Stimulated activated naive B cell treated with anti-CD40 and anti-IgM and Interleukin-4, amounts not matched to agents 10 μg/mL and 1 μg/mL and 100 μg/mL, for 72 hours (primary cell): ENCODE results near the gene SDSL.
A peak's percentile ranks its signal among the peaks of the same experiment; 100 is the strongest.

Experiments used
- ATAC-seq, 2 donors: fragments of 150-1000 bp; cut with Tn5 transposase; replicated peaks; 2 replicates each; pipeline ENCODE4 v1.10.0; 2021; ENCODE audit warnings: moderate library complexity in 1 of 2
- DNase-seq: peaks from one replicate; pipeline ENCODE4 v3.0.0; 2021
- H3K27ac Mint-ChIP-seq: one replicate; pipeline ENCODE4 v1.8.0; 2022; ENCODE audit warnings: mild to moderate bottlenecking, mixed read lengths
- H3K27me3 Mint-ChIP-seq, 2 donors: one replicate each; pipeline ENCODE4 v1.8.0; 2022; ENCODE audit warnings: mixed read lengths in 2 of 2
- H3K36me3 Mint-ChIP-seq, 2 donors: one replicate each; pipeline ENCODE4 v1.8.0; 2022; ENCODE audit warnings: mixed read lengths in 2 of 2, mild to moderate bottlenecking in 1 of 2
- H3K4me1 Mint-ChIP-seq, 2 donors: one replicate each; pipeline ENCODE4 v1.8.0; 2022; ENCODE audit warnings: mixed read lengths in 2 of 2, mild to moderate bottlenecking in 1 of 2
- H3K4me3 Mint-ChIP-seq, 2 donors: one replicate each; pipeline ENCODE4 v1.8.0; 2022; ENCODE audit warnings: mild to moderate bottlenecking in 2 of 2, mixed read lengths in 2 of 2, moderate library complexity in 1 of 2
- H3K9me3 Mint-ChIP-seq, 2 donors: one replicate each; pipeline ENCODE4 v1.8.0; 2022; ENCODE audit warnings: mixed read lengths in 2 of 2, mild to moderate bottlenecking in 1 of 2

The SDSL gene

DNA sequence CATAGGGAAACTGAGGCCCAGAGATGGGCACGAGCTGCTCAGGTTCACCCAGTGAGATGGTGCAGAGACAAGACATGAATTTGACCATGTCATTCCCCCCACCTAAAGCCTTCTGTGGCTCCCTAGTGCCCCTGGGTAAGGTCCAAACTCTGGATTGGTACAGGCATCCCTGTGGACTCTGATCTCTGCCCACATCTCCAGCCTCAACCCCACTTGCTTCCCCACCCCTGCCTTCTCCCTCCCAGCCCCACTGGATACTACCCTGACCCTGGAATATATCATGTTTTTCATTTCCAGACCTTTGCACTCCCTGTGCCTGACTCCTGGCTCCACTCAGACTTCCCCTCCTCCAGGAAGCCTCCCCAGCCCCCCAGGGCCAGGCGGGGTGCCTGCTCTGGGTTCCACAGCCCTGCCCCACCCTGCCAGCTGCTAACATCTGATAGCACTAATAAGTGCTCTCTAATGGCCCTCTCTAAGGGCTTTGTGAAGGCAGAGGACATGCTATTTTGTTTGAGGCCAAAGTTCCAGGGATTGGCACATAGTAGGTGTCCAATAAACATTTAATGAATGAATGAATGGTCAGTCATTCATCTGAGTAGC, 1.1 kb upstream of the SDSL start:
- Mint-ChIP-seq H3K4me1 (peaks cover 15 to 32% of the 10 kb centered on the region in 2 donors), H3K27me3 (peaks cover 6 to 17% of the 10 kb centered on the region in 2 donors), H3K36me3 (peaks cover 2 to 12% of the 10 kb centered on the region in 2 donors), H3K4me3 (no peak overlapping the region), H3K27ac (peak overlapping the region; percentile 14), H3K9me3 (no peaks in the 10 kb centered on the region)
- ATAC-seq (no peak), DNase-seq (no peak)

DNA sequence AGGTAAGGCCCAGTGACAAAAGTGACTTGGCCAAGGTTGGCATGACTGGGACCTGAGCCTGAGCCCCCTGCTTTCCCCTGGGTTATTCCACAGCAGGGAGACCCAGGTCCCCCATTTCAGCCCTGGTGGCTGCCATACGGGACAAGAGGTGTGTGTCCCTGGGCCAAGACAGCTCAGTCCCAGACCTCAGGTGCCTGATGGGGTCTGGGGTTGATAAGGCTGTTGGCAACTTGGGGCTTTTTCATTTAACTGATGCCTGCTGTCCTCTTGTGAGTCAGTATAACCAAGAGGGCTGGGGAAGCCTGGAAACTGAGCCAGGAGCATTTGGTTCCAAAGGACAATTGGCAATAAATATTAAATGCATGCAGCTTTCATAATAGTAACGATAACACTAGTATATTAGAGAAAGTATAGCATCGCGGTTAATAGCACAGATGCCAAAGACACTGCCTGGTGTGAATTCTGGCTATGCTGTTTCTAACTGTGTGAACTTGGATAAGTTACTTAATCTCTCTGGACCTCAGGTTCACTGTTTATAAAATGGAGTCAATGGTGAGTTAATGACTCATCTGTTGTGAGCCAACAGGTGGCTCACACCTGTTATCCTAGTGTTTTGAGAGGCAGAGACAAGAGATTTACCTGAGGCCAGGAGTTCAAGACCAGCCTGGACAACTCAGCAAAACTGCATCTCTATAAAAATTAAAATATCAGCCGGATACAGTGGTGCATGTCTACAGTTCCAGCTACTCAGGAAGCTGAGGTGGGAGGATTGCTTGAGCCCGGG, 898 bp downstream of the SDSL start:
- ATAC-seq (no peak), DNase-seq (no peak)
- peaks cover 2 to 13% of the 10 kb centered on the region in 2 donors for H3K36me3 Mint-ChIP-seq
- peak overlapping the region; percentile 96 to 98 for H3K4me3 Mint-ChIP-seq
- H3K9me3 Mint-ChIP-seq: no peaks in the 10 kb centered on the region
- peaks cover 16 to 28% of the 10 kb centered on the region in 2 donors for H3K4me1 Mint-ChIP-seq
- H3K27ac Mint-ChIP-seq: no peak overlapping the region
- peaks cover 17 to 28% of the 10 kb centered on the region in 2 donors for H3K27me3 Mint-ChIP-seq

DNA sequence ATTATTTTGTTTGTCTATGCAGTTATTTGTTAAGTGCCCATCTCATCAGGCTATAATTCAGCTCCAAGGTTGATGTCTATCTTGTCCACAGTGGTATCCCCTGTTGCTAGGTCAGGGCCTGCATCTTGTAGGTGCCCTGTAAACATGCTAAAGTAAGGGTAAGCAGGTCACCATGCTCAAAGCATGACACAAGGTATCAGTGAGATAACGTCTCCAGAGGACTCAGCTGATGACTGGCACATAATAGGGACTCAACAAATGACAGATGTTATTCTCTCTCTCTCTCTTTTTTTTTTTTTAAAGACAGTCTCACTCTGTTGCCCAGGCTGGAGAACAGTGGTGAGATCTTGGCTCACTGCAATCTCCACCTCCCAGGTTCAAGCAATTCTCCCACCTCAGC, 2.3 kb downstream of the SDSL start:
- Mint-ChIP-seq H3K36me3 (peaks cover 2 to 13% of the 10 kb centered on the region in 2 donors), H3K4me1 (peaks cover 16 to 28% of the 10 kb centered on the region in 2 donors), H3K9me3 (no peaks in the 10 kb centered on the region), H3K4me3 (no peak overlapping the region), H3K27ac (peak overlapping the region; percentile 25), H3K27me3 (peaks cover 27 to 36% of the 10 kb centered on the region in 2 donors)
- ATAC-seq: no peak
- no peak for DNase-seq

DNA sequence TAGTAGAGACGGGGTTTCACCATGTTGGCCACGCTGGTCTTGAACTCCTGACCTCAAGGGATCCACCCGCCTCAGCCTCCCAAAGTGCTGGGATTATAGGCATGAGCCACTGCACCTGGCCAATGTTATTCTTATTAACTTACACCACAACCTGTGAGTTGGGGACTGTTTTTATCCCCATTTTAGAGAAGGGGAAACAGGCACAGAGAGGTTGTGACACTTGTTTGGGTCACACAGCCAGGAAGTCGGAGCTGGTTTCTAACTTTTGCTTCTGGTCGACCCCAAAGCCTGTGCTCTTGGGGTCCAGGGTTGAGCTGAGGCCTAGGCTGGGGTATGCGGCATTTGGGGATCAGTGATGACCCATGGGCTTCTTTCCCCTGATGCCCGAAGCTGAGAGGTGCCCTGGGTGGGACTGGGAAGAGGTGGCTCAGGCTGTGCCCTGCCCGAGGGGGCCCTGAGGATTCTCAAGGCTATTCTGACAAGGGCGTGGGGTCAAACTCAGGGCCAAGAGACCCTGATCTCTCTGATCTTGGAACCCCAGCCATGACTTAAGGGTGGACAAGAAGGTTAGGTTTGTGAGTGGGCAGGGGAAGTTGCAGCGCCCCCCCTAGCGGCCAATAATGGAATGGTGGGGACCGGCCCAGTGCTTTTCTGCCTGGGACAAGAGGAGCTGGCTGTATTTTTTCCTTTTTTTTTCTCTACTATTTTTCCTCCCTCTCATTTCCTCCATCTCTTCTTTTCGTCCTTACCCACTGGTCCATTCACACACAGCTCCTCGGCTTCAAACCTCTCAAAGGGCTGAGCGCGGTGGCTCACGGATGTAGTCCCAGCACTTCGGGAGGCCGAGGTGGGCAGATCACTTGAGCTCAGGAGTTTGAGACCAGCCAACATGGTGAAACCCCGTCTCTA, 3.0 kb downstream of the SDSL start:
- Mint-ChIP-seq H3K4me1 (peaks cover 16 to 28% of the 10 kb centered on the region in 2 donors), H3K36me3 (peaks cover 4 to 16% of the 10 kb centered on the region in 2 donors), H3K27ac (no peak overlapping the region), H3K9me3 (peaks cover 3 to 4% of the 10 kb centered on the region in 2 donors), H3K4me3 (no peak overlapping the region), H3K27me3 (peaks cover 32 to 42% of the 10 kb centered on the region in 2 donors)
- peak in 1 of 2 donors; percentile 28 for ATAC-seq
- peak; percentile 35 for DNase-seq

DNA sequence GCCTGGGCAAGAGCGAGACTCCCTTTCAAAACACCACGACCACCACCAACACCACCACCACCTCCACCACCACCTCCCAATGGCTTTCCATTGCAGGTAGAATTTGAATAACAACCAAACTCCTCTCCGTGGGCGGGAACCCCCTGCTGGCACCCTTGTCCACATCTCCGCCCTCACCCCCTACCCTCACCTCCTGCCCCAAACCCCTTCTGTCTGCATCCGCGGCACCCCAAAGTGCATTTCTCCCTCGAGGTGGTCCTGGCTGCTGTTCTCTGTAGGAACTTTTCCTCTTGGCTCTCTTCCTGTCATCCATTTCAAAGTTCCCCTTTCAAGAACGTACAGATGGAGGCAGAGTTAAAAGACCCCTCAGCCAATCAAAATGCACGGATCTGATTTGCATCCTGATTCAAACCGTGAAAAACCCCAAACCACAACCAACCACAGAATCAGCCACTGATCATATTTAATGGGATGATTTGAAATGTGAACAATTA, 3.8 kb downstream of the SDSL start:
- Mint-ChIP-seq H3K27me3 (peaks cover 40 to 50% of the 10 kb centered on the region in 2 donors), H3K9me3 (peaks cover 6 to 7% of the 10 kb centered on the region in 2 donors), H3K27ac (no peak overlapping the region), H3K4me3 (peak overlapping the region in 1 of 2 donors; percentile 44), H3K36me3 (peaks cover 4 to 18% of the 10 kb centered on the region in 2 donors), H3K4me1 (peaks cover 16 to 28% of the 10 kb centered on the region in 2 donors)
- no peak for ATAC-seq
- DNase-seq: no peak

DNA sequence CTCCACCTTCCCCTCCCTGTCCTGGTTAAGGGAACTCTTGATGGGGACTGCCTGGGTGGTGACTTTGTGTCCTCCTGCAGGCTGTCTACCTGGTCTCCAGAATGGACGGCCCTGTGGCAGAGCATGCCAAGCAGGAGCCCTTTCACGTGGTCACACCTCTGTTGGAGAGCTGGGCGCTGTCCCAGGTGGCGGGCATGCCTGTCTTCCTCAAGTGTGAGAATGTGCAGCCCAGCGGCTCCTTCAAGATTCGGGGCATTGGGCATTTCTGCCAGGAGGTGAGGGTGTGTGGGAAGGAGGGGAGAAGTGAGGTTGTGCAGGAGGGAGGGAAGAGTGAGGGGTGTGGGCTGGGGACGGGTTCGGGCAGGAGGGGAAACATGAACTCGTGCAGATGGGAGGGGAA, 5.7 kb downstream of the SDSL start:
- peaks cover 51 to 64% of the 10 kb centered on the region in 2 donors for H3K27me3 Mint-ChIP-seq
- peaks cover 6 to 7% of the 10 kb centered on the region in 2 donors for H3K9me3 Mint-ChIP-seq
- H3K4me3 Mint-ChIP-seq: no peak overlapping the region
- peak overlapping the region; percentile 22 for H3K27ac Mint-ChIP-seq
- peaks cover 12 to 13% of the 10 kb centered on the region in 2 donors for H3K4me1 Mint-ChIP-seq
- no peak for DNase-seq
- ATAC-seq: no peak
- H3K36me3 Mint-ChIP-seq: peaks cover 2 to 14% of the 10 kb centered on the region in 2 donors

DNA sequence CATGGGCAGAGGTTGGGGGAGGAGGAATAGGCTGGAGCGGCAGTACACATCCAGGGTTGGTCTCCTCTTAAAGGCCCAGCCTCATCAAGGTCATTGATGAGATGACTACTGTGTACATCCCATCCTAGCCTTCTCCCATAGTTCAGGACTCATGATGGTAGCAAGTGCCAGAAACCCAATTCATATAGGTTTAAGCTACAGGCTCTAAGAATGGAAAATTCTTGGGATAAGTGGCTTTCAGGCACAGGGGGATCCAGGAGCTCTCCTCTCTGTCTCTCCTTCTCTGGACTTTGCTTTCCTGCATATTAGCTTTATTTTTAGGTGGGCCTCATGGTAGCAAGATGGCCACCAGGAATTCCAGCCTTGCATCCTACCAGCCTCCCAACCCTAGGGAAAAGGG, 6.3 kb downstream of the SDSL start:
- Mint-ChIP-seq H3K4me1 (peaks cover 10 to 13% of the 10 kb centered on the region in 2 donors), H3K4me3 (no peak overlapping the region), H3K9me3 (peaks cover 6 to 7% of the 10 kb centered on the region in 2 donors), H3K27me3 (peaks cover 55 to 69% of the 10 kb centered on the region in 2 donors), H3K27ac (no peak overlapping the region), H3K36me3 (peaks cover 2 to 14% of the 10 kb centered on the region in 2 donors)
- DNase-seq (no peak), ATAC-seq (no peak)

DNA sequence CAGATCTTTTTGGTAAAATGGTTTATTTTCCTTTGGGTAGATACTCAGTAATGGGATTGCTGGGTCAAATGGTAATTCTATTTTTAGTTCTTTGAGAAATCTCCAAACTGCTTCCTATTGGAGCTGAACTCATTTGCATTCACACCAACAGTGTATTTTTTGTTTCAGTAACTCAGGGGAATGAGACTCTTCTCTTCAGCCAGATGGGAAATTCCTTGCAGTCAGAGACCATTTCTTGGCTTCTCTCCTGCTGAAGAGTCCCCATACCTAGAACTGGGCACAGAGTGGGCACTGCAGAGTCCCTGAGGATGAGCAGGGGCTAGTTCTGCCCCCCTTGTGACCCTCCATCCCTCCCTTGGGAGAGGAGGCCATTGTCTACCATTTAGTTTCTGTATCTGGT, 10.8 kb downstream of the SDSL start:
- Mint-ChIP-seq H3K9me3 (peaks cover 6 to 7% of the 10 kb centered on the region in 2 donors), H3K36me3 (peaks cover 2 to 5% of the 10 kb centered on the region in 2 donors), H3K27me3 (peaks cover 42 to 47% of the 10 kb centered on the region in 2 donors), H3K4me3 (no peak overlapping the region), H3K4me1 (no peaks in the 10 kb centered on the region), H3K27ac (no peak overlapping the region)
- DNase-seq (no peak), ATAC-seq (no peak)

DNA sequence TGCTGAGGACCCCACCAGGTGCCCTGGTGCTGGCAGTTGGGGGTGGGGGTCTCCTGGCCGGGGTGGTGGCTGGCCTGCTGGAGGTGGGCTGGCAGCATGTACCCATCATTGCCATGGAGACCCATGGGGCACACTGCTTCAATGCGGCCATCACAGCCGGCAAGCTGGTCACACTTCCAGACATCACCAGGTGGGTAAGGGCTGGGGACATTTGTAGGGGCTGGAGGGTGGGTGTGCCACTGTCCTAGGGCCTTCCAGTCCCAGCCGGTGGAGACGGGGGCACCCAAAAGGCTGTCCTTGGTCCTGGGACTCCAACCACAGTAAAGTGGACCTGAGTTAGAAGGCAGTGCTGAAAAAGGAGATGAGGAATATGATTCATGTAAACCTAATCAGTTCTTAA, 13.2 kb downstream of the SDSL start:
- no peak overlapping the region for H3K27ac Mint-ChIP-seq
- no peaks in the 10 kb centered on the region for H3K36me3 Mint-ChIP-seq
- no peak overlapping the region for H3K4me3 Mint-ChIP-seq
- no peaks in the 10 kb centered on the region for H3K4me1 Mint-ChIP-seq
- H3K9me3 Mint-ChIP-seq: peaks cover under 1 to 1% of the 10 kb centered on the region in 2 donors
- DNase-seq: no peak
- ATAC-seq: no peak
- peaks cover 21 to 26% of the 10 kb centered on the region in 2 donors for H3K27me3 Mint-ChIP-seq

DNA sequence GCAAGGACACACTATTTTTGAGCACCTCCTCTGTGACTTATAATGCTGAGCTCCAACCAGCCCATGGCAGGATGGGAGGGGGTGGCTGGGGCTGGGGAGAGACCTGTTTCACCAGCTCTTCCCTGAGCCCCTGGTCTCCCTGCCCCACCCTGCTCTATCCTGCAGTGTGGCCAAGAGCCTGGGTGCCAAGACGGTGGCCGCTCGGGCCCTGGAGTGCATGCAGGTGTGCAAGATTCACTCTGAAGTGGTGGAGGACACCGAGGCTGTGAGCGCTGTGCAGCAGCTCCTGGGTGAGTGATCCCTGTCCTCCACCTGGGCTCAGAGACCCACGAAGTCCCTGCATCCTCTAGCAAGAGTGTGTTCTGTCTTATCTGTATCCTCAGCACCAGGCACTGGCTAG, 14.4 kb downstream of the SDSL start:
- ATAC-seq (no peak), DNase-seq (no peak)
- Mint-ChIP-seq H3K27ac (no peak overlapping the region), H3K27me3 (peaks cover 16% of the 10 kb centered on the region in 2 donors), H3K36me3 (no peaks in the 10 kb centered on the region), H3K4me1 (no peaks in the 10 kb centered on the region), H3K4me3 (no peak overlapping the region), H3K9me3 (no peaks in the 10 kb centered on the region)

DNA sequence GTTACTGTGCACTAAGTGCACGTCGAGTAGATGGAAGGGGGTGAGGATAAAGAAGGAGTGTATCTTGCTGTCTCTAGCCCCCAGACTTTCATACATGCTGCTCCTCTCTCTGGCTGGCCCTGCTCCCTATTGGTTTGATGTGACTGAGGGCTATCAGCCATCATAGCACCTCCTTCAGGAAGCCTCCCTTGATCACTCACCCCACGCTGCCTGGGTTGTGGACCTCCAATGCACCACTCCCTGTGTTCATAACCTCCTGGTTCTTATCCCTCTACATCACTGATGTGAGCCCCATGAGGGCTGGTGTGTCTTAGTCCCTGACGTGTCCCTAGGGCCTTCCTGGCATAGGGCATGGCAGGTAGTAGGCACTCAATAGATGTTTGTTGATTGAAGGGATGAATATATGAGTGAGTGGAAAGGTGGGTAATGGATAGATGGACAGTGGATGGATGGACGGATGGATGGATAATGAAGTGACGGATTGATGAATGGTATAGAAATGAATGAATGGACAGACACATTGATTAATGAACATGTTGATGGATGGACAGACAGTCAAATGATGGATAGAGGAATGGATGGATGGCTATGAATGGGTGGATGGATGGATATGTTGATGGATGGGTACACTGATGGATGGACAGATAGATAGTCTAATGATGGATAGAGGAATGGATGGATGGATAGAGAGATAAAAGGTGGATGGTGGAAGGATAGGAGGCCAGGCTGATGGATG, 15.0 kb downstream of the SDSL start:
- no peak overlapping the region for H3K4me3 Mint-ChIP-seq
- H3K27ac Mint-ChIP-seq: no peak overlapping the region
- H3K9me3 Mint-ChIP-seq: no peaks in the 10 kb centered on the region
- H3K27me3 Mint-ChIP-seq: peaks cover 13% of the 10 kb centered on the region in 2 donors
- no peaks in the 10 kb centered on the region for H3K36me3 Mint-ChIP-seq
- ATAC-seq (no peak), DNase-seq (no peak)
- H3K4me1 Mint-ChIP-seq: no peaks in the 10 kb centered on the region

DNA sequence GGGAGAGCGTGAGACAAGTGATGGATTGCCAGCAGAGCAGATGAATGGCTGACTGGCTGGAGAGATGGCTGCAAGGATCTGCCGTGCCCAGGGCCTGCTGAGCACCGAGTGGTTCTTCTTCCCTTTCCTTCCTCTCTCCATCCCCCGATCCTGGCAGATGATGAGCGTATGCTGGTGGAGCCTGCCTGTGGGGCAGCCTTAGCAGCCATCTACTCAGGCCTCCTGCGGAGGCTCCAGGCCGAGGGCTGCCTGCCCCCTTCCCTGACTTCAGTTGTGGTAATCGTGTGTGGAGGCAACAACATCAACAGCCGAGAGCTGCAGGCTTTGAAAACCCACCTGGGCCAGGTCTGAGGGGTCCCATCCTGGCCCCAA, 15.5 kb downstream of the SDSL start:
- no peak for ATAC-seq
- DNase-seq: no peak
- Mint-ChIP-seq H3K36me3 (no peaks in the 10 kb centered on the region), H3K4me1 (no peaks in the 10 kb centered on the region), H3K27ac (no peak overlapping the region), H3K4me3 (no peak overlapping the region), H3K27me3 (peaks cover 7 to 8% of the 10 kb centered on the region in 2 donors), H3K9me3 (no peaks in the 10 kb centered on the region)

DNA sequence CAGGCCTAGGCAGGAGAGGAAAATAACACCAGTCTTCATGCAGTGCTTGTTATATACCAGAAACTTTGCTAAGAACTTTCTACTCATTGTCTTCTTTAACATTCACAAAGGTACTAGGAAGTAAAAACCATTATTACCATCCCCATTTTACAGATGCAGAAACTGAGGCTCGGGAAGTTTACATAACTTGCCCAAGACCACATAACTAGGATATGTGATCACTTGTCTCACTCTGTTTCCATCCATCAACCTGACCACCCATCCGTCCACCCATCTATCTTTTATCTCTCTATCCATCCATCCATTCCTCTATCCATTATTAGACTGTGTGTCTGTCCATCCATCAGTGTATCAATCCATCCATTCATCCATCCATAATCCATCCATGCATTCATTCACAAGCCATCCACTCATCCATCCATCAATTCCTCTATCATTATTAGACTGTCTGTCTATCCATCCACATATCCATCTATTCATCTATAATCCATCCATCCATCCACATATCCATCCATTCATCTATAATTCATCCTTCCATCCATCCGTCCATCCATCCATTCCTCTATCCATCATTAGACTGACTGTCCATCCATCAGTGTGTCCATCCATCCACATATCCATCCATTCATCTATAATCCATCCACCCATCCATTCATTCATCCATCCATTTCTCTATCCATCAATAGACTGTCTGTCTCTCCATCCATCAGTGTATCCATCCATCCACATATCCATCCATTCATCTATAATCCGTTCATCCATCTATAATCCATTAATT, 16.5 kb downstream of the SDSL start:
- Mint-ChIP-seq H3K4me3 (no peak overlapping the region), H3K4me1 (no peaks in the 10 kb centered on the region), H3K36me3 (no peaks in the 10 kb centered on the region), H3K9me3 (no peaks in the 10 kb centered on the region), H3K27ac (no peak overlapping the region), H3K27me3 (peaks cover 3 to 5% of the 10 kb centered on the region in 2 donors)
- DNase-seq (no peak), ATAC-seq (no peak)
